ENCODE measurements around the gene SELPLG.
"Not testable (repeated sequence)": the region's sequence is repeated elsewhere in the genome, so short reads cannot be mapped to it uniquely, and the experiment has no call there.

The SELPLG gene

DNA sequence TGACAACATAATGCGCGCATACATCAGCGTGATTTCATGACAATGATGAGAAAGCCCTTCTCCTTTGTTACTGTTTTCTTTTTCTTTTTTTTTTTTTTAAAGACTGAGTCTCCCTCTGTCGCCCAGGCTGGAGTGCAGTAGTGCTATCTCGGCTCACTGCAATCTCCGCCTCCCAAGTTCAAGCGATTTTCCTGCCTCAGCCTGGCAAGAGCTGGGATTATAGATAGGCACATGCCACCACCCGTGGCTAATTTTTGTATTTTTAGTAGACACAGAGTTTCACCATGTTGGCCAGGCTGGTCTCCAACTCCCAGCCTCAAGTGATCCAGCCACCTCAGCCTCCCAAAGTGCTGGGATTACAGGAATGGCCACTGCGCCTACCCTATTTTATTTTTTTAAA lies 20.9 kb upstream of the SELPLG start:
- DNase-seq = not testable (repeated sequence)

- DNase-seq = no peak
These were observed 20.2 kb upstream of the SELPLG start for GRCh38 chr12:108653922-108654321.

GRCh38 chr12:108653082-108653516 lies 19.4 kb upstream of the SELPLG start:
- DNase-seq = no peak

GRCh38 chr12:108650083-108650482 lies 16.4 kb upstream of the SELPLG start:
- DNase-seq = no peak

GRCh38 chr12:108649669-108650068 lies 16.0 kb upstream of the SELPLG start:
- DNase-seq = no peak

DNA sequence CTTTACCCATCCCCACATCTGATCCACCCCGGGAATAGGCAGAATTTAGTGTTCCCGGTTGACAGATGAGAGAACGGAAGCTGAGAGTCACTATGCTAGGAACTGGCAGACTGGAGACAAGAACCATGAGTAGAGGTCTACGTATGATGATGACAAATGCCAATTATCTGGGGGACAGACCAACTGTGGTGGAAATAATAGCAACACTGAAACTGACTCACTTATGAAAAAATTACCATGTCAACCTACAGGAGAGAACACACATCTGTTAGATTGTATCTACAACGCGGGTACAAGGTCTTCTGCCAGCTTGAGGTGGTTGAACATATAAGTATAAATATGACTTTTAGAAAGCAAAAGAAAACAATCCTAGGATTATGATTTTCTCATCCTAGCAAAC lies 15.4 kb upstream of the SELPLG start:
- no peak for DNase-seq

DNA sequence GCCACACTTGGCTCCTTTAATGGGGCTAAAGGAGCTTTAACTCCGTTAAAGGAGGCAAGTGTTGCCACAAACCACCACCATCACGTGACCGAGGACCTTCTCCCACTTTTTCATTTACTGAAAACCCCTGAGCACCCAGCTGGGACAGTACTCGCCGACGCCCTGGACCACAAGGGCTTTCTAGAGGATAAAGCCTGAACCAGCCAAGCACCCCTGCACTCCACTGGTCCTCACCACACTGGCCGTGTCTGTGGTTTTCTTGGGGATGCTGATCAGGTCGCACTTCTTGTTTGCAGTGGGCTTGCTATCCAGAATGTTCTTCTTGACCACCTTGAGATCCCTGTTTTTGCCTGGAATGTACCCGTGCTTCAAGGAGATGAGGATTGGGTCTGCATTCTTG lies 14.7 kb upstream of the SELPLG start:
- DNase-seq = no peak

DNA sequence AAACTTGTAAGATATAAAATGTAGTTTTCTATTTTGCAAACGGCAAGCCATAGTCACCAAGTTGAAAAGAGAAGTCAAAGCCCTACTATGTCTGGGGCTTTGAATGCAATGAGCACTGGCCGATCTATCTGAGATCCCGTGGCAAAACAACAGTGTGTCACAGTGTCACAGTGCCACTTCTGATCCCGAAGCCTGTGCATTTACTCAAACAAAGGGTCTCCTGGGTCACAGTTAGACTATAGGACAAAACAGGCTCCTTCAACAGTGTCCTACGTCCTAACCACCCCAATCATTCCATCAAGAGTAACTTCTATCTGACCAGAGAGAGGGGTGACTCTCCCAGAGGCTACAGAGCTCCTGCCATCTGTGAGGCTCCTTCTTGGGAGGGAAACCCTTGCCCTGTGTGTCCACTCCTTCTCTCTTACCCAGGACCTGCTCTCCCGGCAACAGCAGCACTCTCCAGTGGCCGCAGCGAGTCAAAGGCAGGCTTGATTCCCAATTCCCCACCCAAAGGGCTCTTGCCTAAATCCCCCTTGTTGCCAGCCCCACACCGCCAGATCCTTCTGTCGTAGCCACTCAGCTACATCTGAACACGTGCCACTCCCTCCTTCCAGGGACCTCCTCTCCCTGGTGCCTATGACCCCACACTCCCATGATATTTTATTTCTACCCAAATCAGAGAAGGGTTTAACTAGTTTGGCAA lies 14.0 kb upstream of the SELPLG start:
- DNase-seq = no peak

DNA sequence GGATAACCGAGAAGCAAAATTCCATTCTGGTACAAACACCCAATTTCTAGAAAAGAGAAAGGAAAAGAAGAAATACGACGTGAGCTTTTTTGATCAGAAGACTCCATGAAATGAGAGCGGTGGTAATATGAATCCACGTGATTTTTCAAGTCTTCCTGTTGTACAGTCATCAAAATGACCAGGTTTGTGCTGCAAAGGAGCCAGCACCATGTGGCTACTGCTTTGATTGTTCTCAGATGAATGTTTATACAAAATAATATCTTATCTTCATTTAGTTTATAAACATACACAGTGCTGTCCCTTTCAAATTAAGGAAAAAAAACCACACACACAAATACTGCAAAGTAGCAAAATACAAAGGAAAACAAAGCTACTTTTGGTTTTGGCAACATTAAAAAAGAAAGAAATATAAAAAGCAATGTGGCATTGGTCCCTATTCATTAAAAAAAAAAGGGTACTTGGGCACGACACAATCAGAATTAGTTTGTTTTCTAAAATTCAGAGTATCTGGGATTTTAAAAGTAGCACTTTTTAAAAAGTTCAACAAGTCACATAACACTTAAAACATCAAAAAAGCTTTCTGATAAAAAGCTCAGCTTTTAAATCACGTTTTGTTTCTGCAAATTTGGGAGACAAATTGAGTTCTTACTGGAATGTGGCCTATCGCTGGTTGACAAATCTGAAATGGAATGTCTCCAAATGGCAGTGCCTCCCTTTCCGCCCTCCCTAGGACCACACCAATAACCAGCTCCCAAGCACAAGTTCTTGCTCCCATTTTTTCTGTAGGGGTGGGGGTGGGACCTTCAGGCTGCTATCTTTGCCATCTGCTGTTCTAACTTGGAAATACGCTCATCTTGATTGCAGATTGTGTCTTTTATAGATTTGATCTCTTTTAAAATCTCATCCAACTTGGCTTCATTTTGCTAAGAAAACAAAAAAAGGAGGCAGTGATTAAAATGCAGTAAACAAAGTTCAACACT lies 13.2 kb upstream of the SELPLG start:
- DNase-seq = no peak

- no peak for DNase-seq
These were observed 12.2 kb upstream of the SELPLG start for GRCh38 chr12:108645686-108646599.

DNA sequence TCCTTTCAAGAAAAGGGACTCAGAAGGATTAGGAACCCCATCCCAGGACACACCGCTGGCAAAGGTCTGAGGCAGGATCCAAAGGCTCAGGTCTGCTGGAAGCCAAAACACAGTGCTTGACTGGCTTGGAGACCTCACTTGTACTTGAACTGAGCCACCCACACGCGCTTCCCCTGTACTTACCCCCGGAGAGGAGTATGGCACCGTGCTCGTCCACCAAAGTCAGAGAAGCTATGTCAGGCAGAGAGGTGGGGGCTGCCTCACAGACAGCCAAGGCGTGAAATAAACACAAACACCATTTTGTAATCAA lies 11.1 kb upstream of the SELPLG start:
- no peak for DNase-seq

DNA sequence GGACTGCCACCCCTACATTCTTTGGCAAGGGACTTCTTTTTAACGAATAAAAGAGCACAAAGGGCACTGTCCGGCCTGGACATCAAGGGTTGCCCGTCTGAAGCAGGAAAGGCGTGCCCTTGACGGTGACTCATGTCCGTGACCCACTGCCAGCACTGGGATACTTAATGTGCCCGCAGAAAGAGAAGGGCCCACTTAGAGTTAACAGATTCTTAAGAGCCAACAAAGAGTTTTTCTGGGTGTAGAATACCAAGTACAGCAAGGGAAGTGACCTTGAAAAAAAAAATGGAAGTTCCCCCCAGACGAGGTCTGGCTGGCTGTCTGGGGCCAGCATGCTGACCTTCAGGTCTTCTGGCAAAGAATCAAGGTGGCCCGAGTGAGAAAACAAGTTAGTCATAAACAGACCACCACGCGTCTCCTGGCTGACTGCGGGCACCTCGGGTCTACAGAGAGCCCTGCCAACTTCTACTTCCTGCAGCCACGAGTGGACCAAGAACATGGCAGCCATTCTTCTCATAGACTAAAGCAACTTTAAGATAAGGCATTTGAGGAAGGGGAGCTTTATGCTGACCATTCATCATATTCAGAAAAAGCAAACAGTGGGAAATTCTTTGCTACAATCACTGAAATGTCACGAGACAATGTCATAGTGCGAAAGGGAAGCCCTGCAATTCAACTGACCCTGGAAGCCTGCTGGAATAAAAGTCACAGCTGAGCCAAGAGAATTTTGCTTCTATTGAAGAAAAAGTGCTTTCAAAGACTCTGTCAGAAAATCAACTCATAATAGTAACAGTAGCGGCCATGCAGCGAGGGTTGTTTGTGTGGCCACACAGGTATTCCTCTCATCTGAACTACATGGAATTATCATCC lies 10.5 kb upstream of the SELPLG start:
- DNase-seq = no peak

GRCh38 chr12:108642899-108643654 lies 9.4 kb upstream of the SELPLG start:
- no peak for DNase-seq

GRCh38 chr12:108642269-108642870 lies 8.7 kb upstream of the SELPLG start:
- DNase-seq = no peak

DNA sequence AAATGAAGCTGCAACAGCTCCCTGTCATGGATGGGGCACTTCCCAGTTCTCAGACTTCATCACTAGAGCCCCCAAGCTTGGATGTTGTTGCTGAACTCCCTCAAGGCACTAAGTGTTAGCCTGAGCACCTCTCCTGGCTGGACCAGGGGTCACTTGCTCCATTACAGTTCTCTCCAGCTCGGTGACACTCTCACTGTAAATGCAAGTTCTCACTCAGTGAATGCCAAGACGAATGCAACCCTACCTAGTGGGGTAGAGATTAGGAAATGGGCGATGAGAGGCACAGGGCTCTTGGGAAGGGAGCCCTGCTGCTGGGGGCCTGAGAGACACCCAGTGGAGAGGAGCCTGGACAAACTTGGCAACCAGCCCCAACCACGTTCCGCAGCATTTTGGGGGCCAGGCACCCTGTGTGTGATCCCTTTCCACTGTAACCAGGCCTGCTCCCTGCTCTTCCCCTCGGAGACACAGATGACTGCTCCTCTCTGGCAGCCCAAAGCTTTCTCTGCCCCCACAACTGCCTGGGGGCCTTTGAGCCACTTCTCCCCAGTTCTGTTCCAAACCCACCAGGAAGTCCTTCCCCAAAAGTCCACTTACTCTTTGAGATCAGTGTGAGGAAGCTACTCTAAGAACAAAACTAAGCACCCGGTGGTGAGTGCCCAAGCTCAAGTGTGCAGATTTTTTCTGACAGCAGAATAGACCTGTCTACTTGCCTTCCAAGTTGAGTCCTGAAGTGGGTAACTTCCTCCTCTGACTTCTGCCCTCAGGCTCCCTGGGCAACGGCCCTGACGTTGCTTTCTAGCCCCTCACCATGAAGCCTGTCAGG lies 8.0 kb upstream of the SELPLG start:
- no peak for DNase-seq

GRCh38 chr12:108640802-108641445 lies 7.2 kb upstream of the SELPLG start:
- no peak for DNase-seq

DNA sequence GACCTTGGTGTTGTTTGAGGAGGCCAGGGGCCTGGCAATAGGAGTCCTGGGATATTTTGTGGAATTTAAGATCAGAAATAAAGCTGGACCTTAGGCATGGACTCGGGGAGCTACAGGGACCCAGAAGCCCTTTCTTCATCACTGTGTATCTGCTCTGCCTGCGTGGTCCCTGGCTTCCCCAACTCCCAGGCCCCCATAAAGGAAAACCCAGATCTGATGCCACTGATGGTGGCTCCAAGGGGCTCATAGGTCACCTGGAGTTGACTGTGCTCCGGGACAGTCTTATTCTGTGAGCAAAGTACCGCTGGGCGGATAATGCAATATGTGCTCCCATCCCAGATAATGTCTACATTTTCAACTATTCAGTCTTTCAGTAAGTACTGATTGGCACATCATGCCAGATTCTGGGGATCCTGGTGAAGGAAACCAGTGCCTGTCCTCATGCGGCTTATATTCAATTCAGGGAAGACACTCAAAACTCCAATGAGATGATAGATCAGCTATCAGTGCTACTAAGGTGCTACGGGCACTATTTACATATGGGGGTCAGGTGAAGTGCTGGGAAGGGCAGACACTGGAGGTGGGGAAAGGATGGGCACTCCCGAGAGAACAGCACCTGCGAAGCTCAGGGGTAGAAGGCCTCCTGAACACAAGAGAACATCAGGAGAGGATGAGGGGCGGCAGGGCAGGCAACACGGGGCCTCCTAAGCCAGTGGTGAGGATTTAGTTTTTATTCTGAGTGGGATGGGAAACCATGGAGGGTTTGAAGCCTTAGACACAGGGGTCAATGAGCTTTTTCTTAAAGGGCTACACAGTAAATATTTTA lies 5.5 kb upstream of the SELPLG start:
- no peak for DNase-seq

GRCh38 chr12:108638141-108638827 lies 4.6 kb upstream of the SELPLG start:
- DNase-seq = no peak

Measured in effector CD8-positive, alpha-beta T cell (primary cell).